Erythroblast (primary cell): ENCODE measurements around the gene RBM20.
A peak's percentile ranks its signal among the peaks of the same experiment; 100 is the strongest.

Source experiments
- DNase-seq, 2 experiments: peaks; one replicate each; lab custom pipeline; 2025; lab: John Stamatoyannopoulos, UW
- GATA1 ChIP-seq: IDR thresholded peaks from 2 replicates; pipeline ENCODE4 v1.6.1; 2011; ENCODE audit warnings: low read depth, mild to moderate bottlenecking, control low read depth, low read length, moderate library complexity
- POLR2A ChIP-seq: IDR thresholded peaks from 2 replicates; pipeline ENCODE4 v1.6.1; 2011; ENCODE audit warnings: mild to moderate bottlenecking, low read length

RBM20 gene

DNA sequence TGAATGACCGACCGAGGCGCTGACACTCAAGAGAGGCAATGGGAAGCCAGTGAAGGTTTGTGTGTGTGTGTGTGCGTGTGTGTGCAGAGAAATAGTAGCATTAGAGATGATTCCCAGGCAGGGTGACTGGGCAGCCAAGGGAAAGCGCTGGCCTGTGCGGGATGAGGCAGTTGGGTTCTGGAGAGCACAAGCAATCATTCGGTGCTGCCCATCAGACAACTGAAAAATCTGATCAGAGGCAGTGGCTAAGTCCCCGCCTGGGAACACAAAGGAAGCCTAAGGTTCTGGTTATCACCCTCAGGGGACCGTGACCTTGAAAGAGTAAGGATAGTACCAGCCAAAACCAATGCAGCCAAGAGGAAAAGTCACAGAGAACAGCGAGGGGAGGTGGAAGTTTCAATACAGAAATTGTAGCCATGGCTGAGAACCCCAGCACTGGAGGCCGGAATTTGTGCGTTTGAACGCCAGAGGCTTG is 226.7 kb downstream of the RBM20 start:
- no peak for TF ChIP-seq GATA1

DNA sequence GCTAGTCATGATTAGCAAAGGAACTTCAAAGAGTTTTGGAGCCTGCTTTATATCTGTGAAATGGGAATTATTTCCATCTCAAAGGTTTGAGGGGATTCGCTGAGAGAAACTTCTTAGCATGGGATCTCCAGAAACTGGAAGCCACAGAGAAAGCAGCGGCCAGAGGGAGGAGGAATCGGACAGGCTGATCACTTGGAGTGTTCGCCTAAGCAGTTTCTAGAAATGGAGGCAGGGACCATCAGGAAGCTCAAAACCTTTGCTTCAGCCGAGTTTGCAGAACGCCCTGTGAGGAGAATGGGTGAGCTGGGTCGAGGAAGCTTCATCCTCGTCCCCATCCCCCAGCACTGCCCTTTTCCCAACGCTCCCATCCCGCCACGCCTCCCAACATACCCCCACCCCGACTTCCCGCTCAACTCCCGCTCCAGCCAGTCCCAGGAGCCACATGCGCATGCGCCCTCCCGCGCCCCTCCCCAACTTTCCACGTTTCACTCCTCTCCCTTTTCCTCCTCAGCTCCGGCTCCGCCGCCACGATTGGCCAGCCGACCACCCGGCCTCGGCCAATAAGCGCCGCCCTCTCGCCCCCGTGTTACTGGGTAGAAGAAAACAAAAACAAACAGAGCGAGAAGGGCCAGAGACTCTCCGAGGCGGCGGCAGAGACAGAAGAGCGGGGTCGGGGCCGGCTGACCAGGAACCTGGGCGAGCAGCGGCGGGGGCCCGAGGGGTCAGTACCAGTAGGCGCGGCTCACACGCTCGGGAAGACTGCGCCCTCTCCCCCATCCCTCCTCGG is 227.4 kb downstream of the RBM20 start, which contains the start of gene PDCD4:
PDCD4 (plus strand) TSS at position 631 of the 787 bp plus-strand sequence. CDS start 4,100 bp downstream, outside the sequence.
- peak; percentile 94 to 96 for DNase-seq
- TF ChIP-seq GATA1 (no peak), POLR2A (peak; percentile 85)

More for the DNA sequence above, 226.7 kb downstream of the RBM20 start:
- peak in 1 of 2 experiments; percentile 40 for DNase-seq

DNA sequence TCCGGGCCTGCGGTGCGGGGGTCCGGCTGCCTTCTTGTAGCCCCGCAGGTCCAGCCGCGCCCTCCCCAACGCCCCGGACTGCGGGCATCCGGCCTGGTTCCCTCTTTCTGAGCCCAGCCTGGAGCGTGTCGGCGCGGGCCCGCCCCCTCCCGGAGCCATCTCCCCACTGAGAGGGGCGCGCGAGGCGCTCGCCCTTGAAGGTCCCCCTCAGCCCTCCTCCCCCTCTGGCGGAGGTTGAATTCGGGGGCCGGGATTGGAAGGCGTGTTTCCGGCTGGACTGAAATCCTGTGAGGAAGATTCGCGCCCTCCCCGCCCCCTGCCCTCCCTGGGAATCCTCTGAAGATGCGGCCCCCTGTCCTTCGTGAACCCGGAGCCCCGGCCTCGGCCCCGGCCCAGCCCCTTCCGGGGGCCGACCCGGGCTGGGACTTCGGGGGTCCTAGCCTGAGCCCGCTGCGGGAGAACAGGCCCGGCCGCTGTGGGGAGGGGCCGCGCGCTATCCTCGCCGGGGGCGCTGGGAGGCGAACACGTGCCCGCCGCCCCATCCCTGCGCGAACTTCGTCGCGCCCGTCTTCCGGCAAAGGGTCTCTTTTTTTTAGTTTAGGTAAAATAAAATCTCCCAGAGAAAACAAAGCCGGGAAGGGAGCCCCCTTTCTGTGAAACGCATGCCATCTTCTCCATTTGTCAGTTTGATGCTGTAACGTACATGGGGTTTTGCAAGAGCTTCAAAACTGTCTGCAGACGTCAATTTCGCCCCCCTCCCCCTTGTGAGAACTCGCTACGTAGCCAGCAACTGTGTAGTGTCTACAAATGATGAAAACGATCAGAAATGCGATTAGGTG is 228.2 kb downstream of the RBM20 start:
- TF ChIP-seq GATA1 (no peak), POLR2A (peak; percentile 59)
- peak; percentile 94 for DNase-seq

DNA sequence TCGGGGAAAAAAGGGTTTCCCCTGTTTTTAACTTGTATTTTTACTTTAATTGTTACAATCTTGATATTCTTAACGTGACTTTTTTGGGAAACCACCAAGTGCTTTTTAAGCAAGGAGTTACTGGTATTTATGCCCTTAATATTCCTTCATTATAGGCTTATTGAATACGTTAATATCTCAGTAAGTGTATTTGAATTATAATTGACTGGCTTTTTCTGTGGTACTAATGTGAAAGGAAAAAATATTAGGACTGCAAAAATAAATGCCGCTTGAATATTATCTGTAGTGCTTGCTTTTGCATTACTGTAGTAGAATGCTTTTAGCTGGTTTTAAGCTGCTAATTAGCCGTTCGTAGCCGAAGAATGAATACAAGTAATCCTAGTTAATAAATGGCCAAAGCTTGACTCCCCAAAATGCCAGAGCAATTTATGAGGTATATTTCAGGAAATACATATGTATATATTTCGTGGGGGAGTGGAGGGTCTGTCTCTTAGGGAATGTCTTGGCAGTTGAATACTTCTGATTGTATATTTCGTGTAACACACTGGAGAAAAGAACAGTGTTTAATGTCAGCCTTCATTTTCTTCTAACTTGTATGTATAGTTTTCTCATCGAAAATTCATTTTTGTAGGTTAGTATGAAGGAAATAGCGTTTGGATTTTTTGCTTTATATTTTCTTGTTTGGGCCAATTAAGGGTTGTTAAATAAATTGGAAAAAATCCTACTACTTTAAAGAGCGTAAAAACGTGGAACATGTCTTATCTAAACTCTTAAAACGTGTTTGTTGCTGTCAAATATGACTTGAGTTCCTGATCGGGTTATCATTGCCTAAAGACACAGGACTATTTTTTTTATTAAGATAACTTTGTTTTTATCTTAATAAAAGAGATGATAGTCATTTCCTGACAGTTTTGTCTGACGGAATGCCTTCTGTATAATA is 229.1 kb downstream of the RBM20 start:
- DNase-seq, result peak; percentile 50 to 76
- TF ChIP-seq GATA1 (no peak), POLR2A (no peak)

DNA sequence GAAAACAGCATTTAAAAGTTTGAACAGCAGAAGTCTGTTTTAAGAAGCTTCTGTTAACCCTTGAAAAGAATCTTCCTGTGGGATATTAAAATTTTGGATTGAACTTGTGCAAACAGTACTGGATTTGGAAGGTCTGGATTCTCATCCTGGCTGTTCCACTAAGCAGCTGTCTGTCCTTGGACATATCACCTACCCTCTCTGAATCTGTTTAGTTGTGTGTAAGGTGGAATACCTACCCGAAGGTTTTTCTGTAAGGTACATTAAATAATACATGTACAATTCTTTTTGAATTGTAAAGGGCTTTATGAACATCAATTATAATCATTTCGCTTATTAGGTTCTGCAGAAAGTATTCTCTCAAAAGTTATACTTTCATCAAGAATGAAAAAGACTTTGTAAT is 229.8 kb downstream of the RBM20 start:
- peak in 1 of 2 experiments; percentile 51 for DNase-seq
- TF ChIP-seq POLR2A (no peak), GATA1 (no peak)

DNA sequence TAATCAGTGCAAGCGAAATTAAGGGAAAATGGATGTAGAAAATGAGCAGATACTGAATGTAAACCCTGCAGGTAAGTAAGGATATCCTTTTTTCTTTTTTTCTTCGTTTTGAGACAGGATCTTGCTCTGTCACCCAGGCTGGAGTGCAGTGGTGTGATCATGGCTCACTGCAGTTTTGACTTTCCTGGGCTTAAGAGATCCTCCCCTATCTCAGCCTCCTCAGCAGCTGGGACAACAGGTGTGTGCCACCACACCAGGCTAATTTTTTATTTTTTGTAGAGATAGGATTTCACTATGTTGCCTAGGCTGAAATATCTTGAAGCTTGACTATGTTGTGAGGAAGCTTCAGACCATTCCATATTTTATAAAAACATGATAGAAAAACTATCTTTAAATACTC is 231.9 kb downstream of the RBM20 start:
- peak in 1 of 2 experiments; percentile 25 for DNase-seq
- TF ChIP-seq GATA1, result no peak
- TF ChIP-seq POLR2A, result no peak

DNA sequence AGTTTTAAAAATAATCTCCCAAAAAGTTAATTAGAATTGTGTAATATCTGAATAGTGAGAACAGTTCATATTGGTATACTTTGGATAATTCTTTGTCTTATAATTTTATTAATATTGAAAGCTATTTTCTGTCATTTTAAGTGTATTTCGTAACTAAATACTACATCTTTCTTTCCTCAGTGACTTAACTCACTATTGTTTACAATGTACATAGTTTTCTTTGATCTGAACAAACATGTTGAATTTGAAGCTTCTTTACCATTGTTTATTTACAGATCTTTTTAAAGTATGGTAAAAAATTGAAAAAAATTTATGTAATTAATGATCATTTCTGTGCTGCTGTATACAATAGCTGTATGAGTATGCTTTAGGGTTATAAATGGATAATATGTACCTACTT is 232.7 kb downstream of the RBM20 start:
- no peak for DNase-seq
- TF ChIP-seq POLR2A, result no peak
- TF ChIP-seq GATA1, result no peak

DNA sequence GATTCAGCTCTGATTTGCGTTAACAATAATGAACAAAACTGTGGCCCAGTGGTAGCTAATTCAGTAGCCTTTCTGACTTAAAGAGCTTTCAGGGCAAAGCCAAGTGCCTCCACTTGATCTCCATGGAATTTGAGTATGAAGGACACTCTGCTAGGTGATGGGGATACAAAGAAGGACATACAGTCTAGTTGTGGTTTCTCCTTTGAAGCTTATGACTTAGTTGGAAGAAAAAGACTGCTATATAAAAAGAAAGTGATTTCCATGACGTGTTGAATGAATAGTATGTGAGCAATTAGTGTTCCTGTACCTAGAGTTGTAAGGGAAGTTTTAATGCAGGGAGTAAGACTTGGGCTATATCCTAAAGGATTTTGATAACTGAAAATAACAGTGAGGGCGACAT is 235.9 kb downstream of the RBM20 start:
- DNase-seq, result no peak
- no peak for TF ChIP-seq GATA1
- TF ChIP-seq POLR2A, result no peak

DNA sequence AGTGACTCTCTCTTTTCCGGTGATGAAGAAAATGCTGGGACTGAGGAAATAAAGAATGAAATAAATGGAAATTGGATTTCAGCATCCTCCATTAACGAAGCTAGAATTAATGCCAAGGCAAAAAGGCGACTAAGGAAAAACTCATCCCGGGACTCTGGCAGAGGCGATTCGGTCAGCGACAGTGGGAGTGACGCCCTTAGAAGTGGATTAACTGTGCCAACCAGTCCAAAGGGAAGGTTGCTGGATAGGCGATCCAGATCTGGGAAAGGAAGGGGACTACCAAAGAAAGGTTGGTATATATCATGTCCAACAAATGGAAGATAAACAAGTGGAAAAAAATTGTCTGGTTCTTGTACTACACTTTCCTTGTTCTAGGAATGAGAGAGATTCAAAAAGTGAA is 237.1 kb downstream of the RBM20 start:
- no peak for DNase-seq
- no peak for TF ChIP-seq GATA1
- TF ChIP-seq POLR2A, result no peak

DNA sequence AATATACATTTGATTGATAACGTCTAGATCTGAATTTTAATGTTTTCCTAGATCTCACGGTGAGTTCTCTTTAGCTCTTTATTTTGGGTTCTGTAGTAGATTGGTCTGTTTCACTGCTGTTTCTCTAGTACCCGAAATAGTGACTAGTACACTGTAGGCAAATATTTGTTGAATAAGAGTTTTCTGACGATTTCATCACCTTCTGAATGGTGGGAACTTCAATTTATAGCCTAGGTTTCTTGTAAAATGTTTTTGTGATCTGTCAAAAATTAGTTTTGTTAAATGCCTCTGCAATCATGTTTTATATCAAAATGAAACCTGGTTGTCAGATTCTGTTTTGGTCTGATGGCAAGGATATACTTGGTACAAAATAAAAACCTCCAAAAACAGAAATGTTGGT is 237.8 kb downstream of the RBM20 start:
- DNase-seq, result peak; percentile 20 to 70
- TF ChIP-seq GATA1, result no peak
- no peak for TF ChIP-seq POLR2A

DNA sequence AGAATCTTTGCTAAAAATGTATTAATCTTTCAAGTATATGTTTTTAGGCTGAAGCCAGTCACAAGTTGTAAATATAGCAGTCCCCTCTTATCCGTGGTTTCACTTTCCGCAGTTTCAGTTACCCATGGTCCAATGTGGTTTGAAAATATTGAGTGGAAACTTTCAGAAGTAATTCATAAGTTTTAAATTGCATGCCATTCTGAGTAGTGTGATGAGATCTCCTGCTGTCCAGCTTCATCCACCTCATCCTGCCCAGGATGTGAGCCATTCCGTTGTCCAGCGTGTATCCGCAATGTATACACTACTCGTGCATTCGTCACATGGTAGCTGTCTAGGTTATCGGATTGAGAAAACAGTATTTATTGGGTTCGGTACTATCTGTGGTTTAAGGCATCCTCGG is 239.8 kb downstream of the RBM20 start:
- TF ChIP-seq POLR2A (no peak), GATA1 (no peak)
- peak; percentile 16 to 57 for DNase-seq

DNA sequence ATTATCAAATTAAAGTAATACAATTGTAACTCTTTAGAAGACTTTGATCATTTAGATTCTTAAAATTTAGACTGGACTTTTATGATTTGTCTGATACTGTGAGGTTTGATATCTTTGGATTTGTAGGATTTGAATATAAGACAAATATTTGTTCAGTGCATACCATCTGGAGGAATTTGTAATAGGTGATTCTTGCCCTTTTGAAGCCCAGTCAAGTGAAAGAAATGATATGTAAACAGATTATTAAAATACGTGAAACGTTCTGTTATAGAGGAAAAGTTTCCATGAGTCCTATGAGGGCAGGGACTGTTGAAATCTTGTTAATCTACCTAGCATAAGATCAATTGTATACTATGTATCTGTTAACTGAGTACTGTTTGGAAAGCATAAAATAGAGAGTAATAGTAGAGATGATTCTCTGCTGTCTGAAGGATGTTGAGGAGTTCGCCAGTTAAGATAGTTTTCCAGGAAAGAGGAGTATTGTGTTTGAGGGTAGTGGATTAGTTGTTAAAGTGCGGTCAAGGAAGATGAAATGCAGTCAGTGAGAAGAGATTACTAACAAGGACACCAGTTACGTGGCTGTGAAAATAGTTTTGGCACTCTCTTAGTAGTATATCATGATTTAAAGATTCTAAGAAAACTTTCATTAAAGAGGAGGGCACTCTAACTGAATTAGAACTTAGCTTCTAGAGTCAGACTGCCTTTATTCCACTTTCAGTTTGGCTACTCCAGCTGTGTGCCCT is 242.0 kb downstream of the RBM20 start:
- no peak for DNase-seq
- no peak for TF ChIP-seq GATA1
- no peak for TF ChIP-seq POLR2A
